Pons (tissue), 1 donor: ENCODE results near the gene CNTRL.
"Not testable (repeated sequence)": the region's sequence is repeated elsewhere in the genome, so short reads cannot be mapped to it uniquely, and the experiment has no call there.

Experiments
- DNase-seq: peaks from one replicate; pipeline ENCODE4 v3.0.0-alpha.2; 2016; ENCODE audit warnings: low spot score

The CNTRL gene

GRCh38 chr9:121129384-121129783 is 54.6 kb downstream of the CNTRL start:
- not testable (repeated sequence) for DNase-seq

DNA sequence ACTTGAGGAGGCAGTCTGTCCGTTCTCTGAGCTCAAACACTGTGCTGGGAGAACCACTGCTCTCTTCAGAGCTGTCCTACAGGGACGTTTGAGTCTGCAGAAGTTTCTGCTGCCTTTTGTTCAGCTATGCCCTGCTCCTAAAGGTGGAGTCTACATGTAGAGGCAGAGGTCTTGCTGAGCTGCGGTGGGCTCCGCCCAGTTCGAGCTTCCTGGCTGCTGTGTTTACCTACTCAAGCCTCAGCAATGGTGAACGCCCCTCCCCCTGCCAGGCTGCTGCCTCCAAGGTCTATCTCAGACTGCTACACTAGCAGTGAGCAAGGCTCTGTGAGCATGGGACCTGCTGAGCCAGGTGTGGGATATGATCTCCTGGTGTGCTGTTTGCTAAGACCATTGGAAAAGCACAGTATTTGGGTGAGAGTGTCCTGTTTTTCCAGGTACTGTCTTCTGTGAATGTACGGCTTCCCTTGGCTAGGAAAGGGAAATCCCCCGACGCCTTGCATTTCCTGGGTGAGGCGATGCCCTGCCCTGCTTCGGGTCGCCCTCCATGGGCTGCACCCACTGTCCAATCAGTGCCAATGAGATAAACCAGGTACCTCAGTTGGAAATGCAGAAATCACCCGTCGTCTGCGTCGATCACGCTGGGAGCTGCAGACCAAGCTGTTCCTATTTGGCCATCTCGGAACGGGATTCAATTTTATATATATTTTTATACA is 58.5 kb downstream of the CNTRL start:
- DNase-seq = no peak

GRCh38 chr9:121135642-121136041 is 60.9 kb downstream of the CNTRL start:
- DNase-seq = no peak

DNA sequence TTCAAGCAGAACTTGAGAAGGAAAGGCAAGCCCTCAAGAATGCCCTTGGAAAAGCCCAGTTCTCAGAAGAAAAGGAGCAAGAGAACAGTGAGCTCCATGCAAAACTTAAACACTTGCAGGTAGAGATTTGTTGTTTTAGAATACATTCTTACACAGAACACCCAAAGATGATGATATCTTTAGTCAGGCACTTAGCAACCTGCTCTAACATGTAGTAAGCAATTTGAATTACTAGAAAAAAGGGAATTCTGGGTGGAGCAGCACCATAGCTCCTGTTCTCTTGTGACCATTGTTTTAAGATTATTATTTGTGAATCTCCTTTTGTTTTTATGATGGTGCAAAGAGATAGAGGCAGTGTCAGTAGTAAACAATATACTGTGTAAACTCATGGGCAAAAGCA is 63.8 kb downstream of the CNTRL start:
- no peak for DNase-seq

DNA sequence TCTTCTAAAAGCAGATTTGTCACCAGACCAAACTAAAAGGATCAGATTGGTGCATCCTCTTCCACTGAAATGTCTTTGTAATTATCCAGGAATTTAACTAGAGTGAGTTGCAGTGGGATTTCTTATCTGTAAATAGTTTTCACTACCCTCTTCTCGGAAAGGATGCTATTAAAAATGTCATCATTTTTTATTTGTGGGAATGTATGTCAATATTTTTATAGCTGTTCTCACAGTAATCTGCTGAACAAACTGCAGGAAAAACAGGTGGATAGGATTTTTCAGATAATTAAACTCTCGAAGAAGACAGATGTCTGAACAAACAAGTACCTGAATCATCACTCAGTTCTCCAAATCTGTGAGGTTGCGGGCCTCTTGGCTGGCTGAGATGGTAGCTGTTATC is 64.2 kb downstream of the CNTRL start:
- DNase-seq = no peak

DNA sequence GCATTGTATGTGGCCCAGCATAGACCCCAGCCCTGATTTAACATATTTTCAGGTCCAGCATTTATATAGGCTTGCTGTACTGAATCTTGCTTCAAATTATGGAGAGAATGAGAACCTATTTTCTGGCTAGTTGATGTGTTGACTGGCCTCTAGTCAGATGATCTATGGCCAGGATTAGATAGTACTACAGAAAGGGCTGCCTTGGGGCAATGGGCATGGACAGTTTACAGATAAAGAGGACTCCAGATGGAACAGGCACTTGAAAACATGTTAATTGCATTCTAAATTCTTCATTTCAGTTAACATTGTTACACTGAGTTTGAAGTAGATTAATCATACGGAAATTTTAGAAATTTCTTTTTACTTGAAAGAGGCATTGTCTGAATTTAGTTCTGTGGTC is 65.4 kb downstream of the CNTRL start:
- no peak for DNase-seq

- no peak for DNase-seq
Measured at GRCh38 chr9:121141306-121141705, 66.6 kb downstream of the CNTRL start.

DNA sequence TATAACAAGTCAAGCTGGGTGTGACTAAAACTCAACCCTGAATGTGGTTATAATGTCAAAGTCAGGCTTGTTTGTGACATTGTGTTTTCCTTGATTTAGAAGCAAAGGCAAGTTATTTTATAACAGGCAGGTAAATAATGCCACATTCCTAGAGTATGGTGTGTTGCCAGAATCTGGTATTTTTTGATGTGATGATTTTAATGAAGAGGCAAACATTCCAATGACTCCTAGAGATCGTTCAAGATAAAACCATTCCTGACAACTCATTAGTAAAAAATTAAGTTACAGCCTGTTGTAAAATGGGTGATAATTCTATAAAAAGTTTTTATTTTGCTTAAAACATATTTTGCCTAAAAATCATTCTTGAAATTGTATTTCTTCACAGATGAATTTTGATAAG is 67.0 kb downstream of the CNTRL start:
- no peak for DNase-seq

DNA sequence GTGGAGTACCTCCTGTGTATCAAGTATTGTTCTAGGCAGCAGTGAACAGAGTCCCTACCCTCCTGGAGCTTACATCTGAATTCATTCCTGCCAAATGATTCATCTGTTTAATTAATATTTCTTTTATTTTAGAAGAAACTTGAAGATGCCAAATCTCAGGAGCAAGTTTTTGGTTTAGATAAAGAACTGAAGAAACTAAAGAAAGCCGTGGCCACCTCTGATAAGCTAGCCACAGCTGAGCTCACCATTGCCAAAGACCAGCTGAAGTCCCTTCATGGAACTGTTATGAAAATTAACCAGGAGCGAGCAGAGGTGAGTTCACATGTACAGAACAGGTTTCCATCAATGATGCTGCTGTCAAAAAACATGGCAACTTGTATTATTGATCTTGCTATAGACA is 69.0 kb downstream of the CNTRL start:
- DNase-seq = no peak

DNA sequence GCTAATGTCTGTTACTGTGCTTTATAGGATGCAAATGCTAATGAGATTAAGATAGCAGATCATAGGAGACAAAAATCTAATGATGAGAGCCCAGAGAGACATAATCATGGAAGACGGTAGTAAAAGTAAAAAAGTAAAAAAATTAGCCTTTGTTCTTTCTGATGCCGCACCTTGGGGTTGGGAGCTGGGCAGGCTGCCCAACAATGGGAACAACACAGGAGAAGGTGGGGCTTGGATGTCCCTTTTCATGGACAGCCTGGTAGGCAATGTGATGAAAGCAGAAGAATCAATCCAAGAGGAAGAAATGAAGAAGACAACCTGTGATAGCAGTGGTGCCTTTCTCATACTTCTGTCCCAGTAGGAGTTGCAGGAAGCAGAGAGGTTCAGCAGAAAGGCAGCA is 69.7 kb downstream of the CNTRL start:
- no peak for DNase-seq

DNA sequence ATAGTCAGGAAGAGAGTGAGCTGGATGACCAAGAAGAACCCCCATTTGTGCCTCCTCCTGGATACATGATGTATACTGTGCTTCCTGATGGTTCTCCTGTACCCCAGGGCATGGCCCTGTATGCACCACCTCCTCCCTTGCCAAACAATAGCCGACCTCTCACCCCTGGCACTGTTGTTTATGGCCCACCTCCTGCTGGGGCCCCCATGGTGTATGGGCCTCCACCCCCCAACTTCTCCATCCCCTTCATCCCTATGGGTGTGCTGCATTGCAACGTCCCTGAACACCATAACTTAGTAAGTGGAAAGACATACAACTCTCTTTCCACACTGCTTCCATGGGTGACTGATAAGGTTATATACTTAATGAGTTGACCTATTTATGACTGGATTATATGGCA is 75.4 kb downstream of the CNTRL start:
- DNase-seq = no peak

GRCh38 chr9:121153642-121154041 is 78.9 kb downstream of the CNTRL start:
- no peak for DNase-seq

- no peak for DNase-seq
Measured at GRCh38 chr9:121154782-121155181, 80.0 kb downstream of the CNTRL start.

- no peak for DNase-seq
Measured at GRCh38 chr9:121156263-121156731, 81.5 kb downstream of the CNTRL start.

GRCh38 chr9:121157939-121158338 is 83.2 kb downstream of the CNTRL start:
- DNase-seq = no peak

DNA sequence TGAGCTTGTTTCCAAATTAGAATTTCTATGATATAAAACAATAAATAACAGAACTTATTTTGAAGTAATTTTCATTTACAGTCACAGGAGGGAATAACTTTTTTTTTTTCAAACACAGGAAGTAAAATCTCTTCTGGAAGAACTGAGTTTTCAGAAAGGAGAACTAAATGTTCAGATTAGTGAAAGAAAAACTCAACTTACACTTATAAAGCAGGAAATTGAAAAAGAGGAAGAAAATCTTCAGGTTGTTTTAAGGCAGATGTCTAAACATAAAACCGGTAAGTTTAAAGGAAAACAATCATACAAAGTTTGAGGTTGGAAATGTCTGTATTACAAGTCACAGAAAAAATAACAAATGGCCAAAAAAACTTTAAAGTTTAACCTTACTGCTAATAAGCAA is 85.3 kb downstream of the CNTRL start:
- peak; percentile 32 for DNase-seq

DNA sequence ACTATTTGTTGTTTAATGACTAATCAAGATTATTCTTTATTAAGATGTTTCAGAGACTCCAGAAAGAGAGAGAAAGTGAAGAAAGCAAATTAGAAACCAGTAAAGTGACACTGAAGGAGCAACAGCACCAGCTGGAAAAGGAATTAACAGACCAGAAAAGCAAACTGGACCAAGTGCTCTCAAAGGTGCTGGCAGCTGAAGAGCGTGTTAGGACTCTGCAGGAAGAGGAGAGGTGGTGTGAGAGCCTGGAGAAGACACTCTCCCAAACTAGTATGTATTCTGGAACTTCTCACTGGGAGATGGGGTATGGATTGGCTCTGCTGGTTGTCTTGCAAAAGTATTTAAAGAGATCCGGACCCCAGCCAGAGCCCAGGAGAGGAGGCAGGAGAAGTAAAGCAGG is 93.3 kb downstream of the CNTRL start:
- DNase-seq = no peak

DNA sequence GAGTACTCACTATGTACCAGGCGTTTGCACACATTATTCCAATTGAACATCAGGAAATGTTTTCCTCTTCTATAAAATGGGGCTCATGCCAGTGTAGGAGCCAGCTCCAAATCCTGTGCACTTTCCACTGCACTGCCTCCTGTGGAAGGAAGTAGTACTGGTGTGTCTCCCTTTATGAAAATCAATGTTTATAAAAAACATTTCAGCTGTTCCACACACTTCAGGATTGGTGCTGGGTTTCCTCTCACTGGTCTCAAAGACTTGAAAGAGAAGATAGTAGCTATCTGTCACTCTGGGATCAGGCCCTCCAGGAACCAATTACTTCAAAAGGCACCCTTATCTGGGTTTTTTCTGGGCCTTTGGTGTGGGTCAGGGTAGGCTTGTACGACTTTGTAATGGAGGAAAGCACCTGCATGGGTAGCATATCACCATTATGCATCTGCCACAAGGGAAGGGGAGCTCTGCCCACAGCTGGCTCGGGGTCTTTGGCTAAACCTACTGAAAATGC is 94.4 kb downstream of the CNTRL start:
- no peak for DNase-seq

DNA sequence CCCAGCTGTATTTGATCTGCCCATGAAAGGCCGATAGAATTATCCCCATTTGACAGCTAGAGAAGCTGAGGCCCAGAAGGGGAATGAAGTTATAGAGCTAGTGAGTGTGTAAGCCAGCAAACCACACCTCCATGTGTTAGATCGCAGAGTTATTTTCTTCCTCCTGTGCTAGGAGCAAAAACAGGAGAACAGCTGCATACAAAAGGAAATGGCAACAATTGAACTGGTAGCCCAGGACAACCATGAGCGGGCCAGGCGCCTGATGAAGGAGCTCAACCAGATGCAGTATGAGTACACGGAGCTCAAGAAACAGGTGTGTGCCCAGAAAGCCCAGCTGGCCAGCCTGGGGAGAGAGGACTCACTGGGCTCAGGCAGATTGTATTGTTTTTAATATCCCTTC is 96.5 kb downstream of the CNTRL start:
- DNase-seq = no peak

DNA sequence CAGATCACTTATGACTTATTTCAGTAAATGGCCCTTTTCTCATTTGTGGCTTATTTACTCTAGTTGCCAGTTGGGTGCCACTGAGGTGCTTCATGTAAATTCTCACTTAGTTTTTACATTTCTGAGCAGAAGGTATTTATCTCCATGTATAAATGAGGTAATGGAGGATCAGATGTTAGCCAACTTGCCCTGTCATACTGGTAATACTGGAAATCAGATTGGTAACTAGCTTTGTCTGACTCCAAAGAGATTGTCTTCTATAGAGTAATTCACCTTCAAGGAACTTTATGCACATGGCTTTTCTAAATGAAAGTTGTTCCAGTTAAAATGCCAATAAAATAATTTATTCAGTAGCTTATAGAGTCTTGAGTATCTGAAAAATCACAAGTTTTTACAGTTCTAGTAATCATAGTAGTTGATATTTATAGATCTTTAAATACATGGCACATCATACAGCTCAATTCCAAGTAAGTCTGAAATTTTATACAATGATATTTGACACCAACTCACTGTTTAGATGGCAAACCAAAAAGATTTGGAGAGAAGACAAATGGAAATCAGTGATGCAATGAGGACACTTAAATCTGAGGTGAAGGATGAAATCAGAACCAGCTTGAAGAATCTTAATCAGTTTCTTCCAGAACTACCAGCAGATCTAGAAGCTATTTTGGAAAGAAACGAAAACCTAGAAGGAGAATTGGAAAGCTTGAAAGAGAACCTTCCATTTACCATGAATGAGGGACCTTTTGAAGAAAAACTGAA is 98.2 kb downstream of the CNTRL start:
- DNase-seq = no peak

DNA sequence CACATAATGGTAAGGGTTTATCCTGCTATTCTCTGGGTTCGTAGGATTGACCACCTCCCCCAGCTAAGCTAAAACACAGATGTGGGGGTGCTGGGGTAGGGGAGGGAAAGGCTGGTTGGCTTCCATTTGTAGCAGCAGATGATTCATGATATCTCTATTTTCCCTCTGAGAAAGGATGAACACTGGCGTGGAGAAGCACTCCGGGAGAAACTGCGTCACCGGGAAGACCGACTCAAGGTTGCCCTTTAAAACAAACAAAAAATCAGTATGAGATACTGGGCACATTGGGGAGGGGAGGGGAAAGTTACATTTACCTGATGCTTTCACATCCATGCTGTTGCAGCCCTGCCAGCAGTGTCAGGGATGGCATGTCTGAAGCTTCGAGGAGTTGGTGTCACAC is 98.7 kb downstream of the CNTRL start:
- no peak for DNase-seq

- no peak for DNase-seq
Measured at GRCh38 chr9:121178676-121179372, 104.1 kb downstream of the CNTRL start.

- not testable (repeated sequence) for DNase-seq
Measured at GRCh38 chr9:121179373-121179721, 104.6 kb downstream of the CNTRL start.
